ENCODE measurements around the gene MAPT. TPM values are rescaled to one million over a fixed set of nuclear protein-coding genes. Genes with fewer than 3 reads are reported as not detected.
A peak's percentile ranks its signal among the peaks of the same experiment; 100 is the strongest.

The MAPT gene
- total and polyA plus RNA-seq, 2 of the 4 experiments (the other 2 are of a cell fraction): 0.18 to 0.19 TPM

DNA sequence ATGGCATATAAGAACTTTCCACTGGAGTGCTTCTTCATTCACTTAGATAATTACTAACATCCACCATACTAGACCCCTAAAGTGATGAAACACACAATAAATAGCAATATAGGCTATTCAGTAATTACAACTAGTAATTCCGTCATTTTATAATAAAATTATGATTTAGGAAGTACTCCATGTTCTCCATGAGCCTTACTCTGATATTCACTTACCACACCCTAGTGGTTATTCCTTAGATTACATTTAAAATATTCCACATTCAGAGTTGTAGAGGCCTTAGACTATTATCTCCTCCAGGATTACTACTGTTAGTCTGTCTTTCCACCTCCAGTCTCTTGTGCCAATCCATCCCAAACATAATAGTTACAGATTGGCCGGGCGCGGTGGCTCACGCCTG is 167.1 kb downstream of the MAPT start:
- no peak for ATAC-seq (ENCODE audit: low read depth)

More for the DNA sequence above, 167.1 kb downstream of the MAPT start:
- Histone ChIP-seq H2AK9ac (replicated peaks; ENCODE audit: low read depth, low read length, poor library complexity) (no peak overlapping the region), H2BK5ac (ENCODE audit: low read depth, low read length, poor library complexity, severe bottlenecking) (no peak overlapping the region), H3K9me1 (ENCODE audit: insufficient read depth, low read length) (peaks cover 10% of the 10 kb centered on the region), H4K20me1 (ENCODE audit: insufficient read depth, low read length) (peaks cover 28% of the 10 kb centered on the region; the same call in 1 of the 2 replicates), H4K8ac (ENCODE audit: low read depth in 2 of 2, low read length in 2 of 2) (no peak overlapping the region), H2AFZ (replicated peaks; ENCODE audit: low read length, poor library complexity) (no peak overlapping the region), H3K4me3 (ENCODE audit: insufficient read depth, low read depth, low read length) (no peak overlapping the region), H3K27me3 (ENCODE audit: control insufficient read depth, insufficient read depth, low read length) (no peaks in the 10 kb centered on the region), H2BK120ac (ENCODE audit: low read depth, low read length) (no peak overlapping the region), H4K5ac (ENCODE audit: low read depth, low read length) (no peak overlapping the region), H3K4ac (ENCODE audit: low read depth, low read length) (no peak overlapping the region), H3K4me1 (ENCODE audit: control insufficient read depth, insufficient read depth, low read length) (peaks cover 6% of the 10 kb centered on the region; the same call in 1 of the 2 replicates), H3K79me1 (ENCODE audit: low read depth in 1 of 2, low read length in 2 of 2) (peaks cover 20 to 72% of the 10 kb centered on the region in 2 experiments), H3K4me2 (ENCODE audit: low read depth, low read length) (no peak overlapping the region), H3K18ac (ENCODE audit: low read depth, low read length) (no peak overlapping the region), H3K9ac (ENCODE audit: low read depth, low read length) (no peak overlapping the region), H3K56ac (ENCODE audit: extremely low read depth, insufficient read depth, low read length) (no peak overlapping the region), H2AK5ac (ENCODE audit: low read depth, low read length) (no peak overlapping the region), H2BK20ac (ENCODE audit: low read depth, low read length) (no peak overlapping the region), H3K9me3 (ENCODE audit: control insufficient read depth, insufficient read depth, low read length) (no peaks in the 10 kb centered on the region), H3K36me3 (ENCODE audit: control insufficient read depth, insufficient read depth, low read length) (peaks cover 27% of the 10 kb centered on the region), H3K14ac (replicated peaks; ENCODE audit: low read depth, low read length) (no peak overlapping the region), H3K27ac (ENCODE audit: insufficient read depth, low read length) (no peak overlapping the region), H3K23ac (ENCODE audit: low read depth, low read length) (no peak overlapping the region), H4K91ac (ENCODE audit: insufficient read depth, low read depth, low read length) (no peak overlapping the region), H2BK15ac (ENCODE audit: low read depth, low read length) (no peak overlapping the region)
- dilution Hi-C loops (cut with HindIII; ENCODE audit: low sequenced_read_pairs, unreplicated experiment) (no loop called here), in situ Hi-C loops (cut with MboI; ENCODE audit: low sequenced_read_pairs) (no loop called here), intact Hi-C loops (cut with micrococcal nuclease) (loop anchor here (5.0 kb wide), 1 partner anchor 126 kb away; no protein-coding TSS in a partner anchor)
- BruUV-seq (replicated peaks): no TSS peak
- 100% methylated on average over 4 of the region's 5 CpGs; no CpG with 5 or more reads in 1 of the 2 experiments for WGBS, 2 experiments (ENCODE audit: extremely low coverage in 2 of 2, insufficient read length in 1 of 2)
- CTCF ChIA-PET: interaction anchor here (0.6 kb wide), 1 partner anchor 1075 kb away, joined by 6 read pairs; no protein-coding TSS in a partner anchor
- POLR2A ChIA-PET (ENCODE audit: unreplicated experiment): no interaction called here
- TF ChIP-seq RAD21 (IDR thresholded peaks at IDR 0.05; ENCODE audit: low read length) (peak; percentile 14; the same call in 1 of the 2 replicates), BHLHE40 (IDR thresholded peaks at IDR 0.05; ENCODE audit: low read depth, low read length) (no peak), RCOR1 (IDR thresholded peaks at IDR 0.05; ENCODE audit: insufficient replicate concordance, low read length) (no peak), SMC3 (IDR thresholded peaks at IDR 0.05; ENCODE audit: low read depth, low read length) (peak; percentile 8; the same call in 1 of the 2 replicates), CTCF (conservative IDR thresholded peaks at IDR 0.05; ENCODE audit: low read depth, low read length) (peak; percentile 30), RFX5 (IDR thresholded peaks at IDR 0.05; ENCODE audit: low read depth, low read length) (no peak)
- DNase-seq: no peak

All from IMR-90 (cell line).